ENCODE data around the gene MINDY2. TPM values are rescaled to one million over a fixed set of nuclear protein-coding genes. Genes with fewer than 3 reads are reported as not detected.
"Not testable (repeated sequence)": the region's sequence is repeated elsewhere in the genome, so short reads cannot be mapped to it uniquely, and the experiment has no call there.

The MINDY2 gene
- total RNA-seq, 1 donor from 2014 or later, result 40.5 TPM

- Histone ChIP-seq H3K27me3 (ENCODE audit: low read depth) (no peaks in the 10 kb centered on the region), H3K9me3 (replicated peaks) (no peaks in the 10 kb centered on the region), H3K4me3 (no peak overlapping the region), H3K36me3 (peaks cover 84% of the 10 kb centered on the region), H3K4me1 (no peaks in the 10 kb centered on the region), H3K27ac (replicated peaks) (no peak overlapping the region)
- no peak for DNase-seq
- no peak for TF ChIP-seq CTCF (IDR thresholded peaks at IDR 0.05; ENCODE audit: borderline replicate concordance)
- intact Hi-C loops (cut with micrococcal nuclease), result no loop called here
Observed at GRCh38 chr15:58880320-58880719, 109.2 kb downstream of the MINDY2 start.

DNA sequence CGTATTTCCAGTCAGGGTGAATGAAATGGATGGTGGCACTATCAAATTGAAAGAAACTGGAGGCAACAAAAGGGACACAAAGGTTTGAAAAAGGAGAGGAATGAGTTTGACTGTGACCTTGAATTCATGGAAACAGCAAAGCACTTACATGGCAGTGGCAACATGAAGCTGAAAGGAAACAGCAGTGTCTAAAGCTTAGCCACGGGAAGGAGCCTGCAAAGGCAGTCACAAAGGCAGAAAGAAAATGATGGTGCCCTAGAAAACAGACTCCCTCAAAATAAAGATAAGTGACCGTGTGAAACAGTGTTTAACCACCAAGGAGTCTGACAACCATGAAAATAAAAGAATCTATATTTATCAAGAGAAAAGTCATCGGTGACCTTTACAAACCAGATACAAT is 111.1 kb downstream of the MINDY2 start:
- intact Hi-C loops (cut with micrococcal nuclease), result no loop called here

GRCh38 chr15:58883926-58884325 is 112.8 kb downstream of the MINDY2 start:
- H3K4me1 ChIP-seq; intact Hi-C loops (cut with micrococcal nuclease); H3K9me3 ChIP-seq (replicated peaks); H3K27ac ChIP-seq (replicated peaks); H3K27me3 ChIP-seq (ENCODE audit: low read depth); H3K4me3 ChIP-seq; DNase-seq: not testable (repeated sequence)
- peaks cover 98% of the 10 kb centered on the region for H3K36me3 ChIP-seq

More for the DNA sequence above, 111.1 kb downstream of the MINDY2 start:
- no peak for DNase-seq
- Histone ChIP-seq H3K27ac (replicated peaks) (no peak overlapping the region), H3K9me3 (replicated peaks) (no peaks in the 10 kb centered on the region), H3K27me3 (ENCODE audit: low read depth) (no peaks in the 10 kb centered on the region), H3K4me3 (no peak overlapping the region), H3K36me3 (peaks cover 98% of the 10 kb centered on the region), H3K4me1 (no peaks in the 10 kb centered on the region)
- TF ChIP-seq CTCF (IDR thresholded peaks at IDR 0.05; ENCODE audit: borderline replicate concordance), result no peak

GRCh38 chr15:58886921-58887320 is 115.8 kb downstream of the MINDY2 start:
- Histone ChIP-seq H3K4me1 (peaks cover 11% of the 10 kb centered on the region), H3K27ac (replicated peaks) (no peak overlapping the region), H3K9me3 (replicated peaks) (no peaks in the 10 kb centered on the region), H3K36me3 (peaks cover 98% of the 10 kb centered on the region), H3K27me3 (ENCODE audit: low read depth) (no peaks in the 10 kb centered on the region), H3K4me3 (no peak overlapping the region)
- no peak for TF ChIP-seq CTCF (IDR thresholded peaks at IDR 0.05; ENCODE audit: borderline replicate concordance)
- intact Hi-C loops (cut with micrococcal nuclease), result no loop called here
- DNase-seq, result no peak

GRCh38 chr15:58889363-58889762 is 118.3 kb downstream of the MINDY2 start:
- intact Hi-C loops (cut with micrococcal nuclease), result no loop called here
- no peak overlapping the region for H3K27ac ChIP-seq (replicated peaks)
- TF ChIP-seq CTCF (IDR thresholded peaks at IDR 0.05; ENCODE audit: borderline replicate concordance), result no peak

GRCh38 chr15:58898150-58898680 is 127.1 kb downstream of the MINDY2 start:
- Histone ChIP-seq H3K36me3 (peaks cover 63% of the 10 kb centered on the region), H3K4me1 (peaks cover 1% of the 10 kb centered on the region)
- intact Hi-C loops (cut with micrococcal nuclease), result no loop called here

More at GRCh38 chr15:58889363-58889762, 118.3 kb downstream of the MINDY2 start:
- Histone ChIP-seq H3K36me3 (peaks cover 98% of the 10 kb centered on the region), H3K4me1 (peaks cover 15% of the 10 kb centered on the region), H3K9me3 (replicated peaks) (no peaks in the 10 kb centered on the region), H3K4me3 (no peak overlapping the region), H3K27me3 (ENCODE audit: low read depth) (no peaks in the 10 kb centered on the region)
- DNase-seq, result no peak

More at GRCh38 chr15:58898150-58898680, 127.1 kb downstream of the MINDY2 start:
- DNase-seq, result no peak
- no peak for TF ChIP-seq CTCF (IDR thresholded peaks at IDR 0.05; ENCODE audit: borderline replicate concordance)
- Histone ChIP-seq H3K27ac (replicated peaks) (no peak overlapping the region), H3K9me3 (replicated peaks) (no peaks in the 10 kb centered on the region), H3K4me3 (no peak overlapping the region), H3K27me3 (ENCODE audit: low read depth) (no peaks in the 10 kb centered on the region)
